Heart left ventricle (tissue), 16 donors: Measurements from ENCODE around the gene IL22RA1. TPM values are rescaled to one million over a fixed set of nuclear protein-coding genes. Genes with fewer than 3 reads are reported as not detected.

Source experiments
- ATAC-seq, 4 donors: fragments of 200-7000 bp; cut with Tn5 transposase; one replicate each; pipeline ENCODE4 v1.9.1; 2020 to 2022; ENCODE audit warnings: moderate library complexity in 4 of 4, mild to moderate bottlenecking in 3 of 4, moderate number of reproducible peaks in 1 of 4
- DNase-seq, 5 donors: peaks; one replicate each; pipeline ENCODE4 v3.0.0-alpha.2; 2020
- H3K27ac ChIP-seq, 12 donors: fragments of 200-600 bp; sonication (generic) in 4 of 12; one replicate each; pipeline versions ENCODE4 v1.5.0 to v1.8.0; 2016 to 2022; ENCODE audit warnings: mild to moderate bottlenecking in 2 of 12
- H3K27me3 ChIP-seq, 9 donors: fragments of 200-600 bp; sonication (generic) in 2 of 9; one replicate each; pipeline versions ENCODE4 v1.5.1 to v1.8.0; 2016 to 2022; ENCODE audit warnings: mild to moderate bottlenecking in 3 of 9
- H3K36me3 ChIP-seq, 9 donors: fragments of 200-600 bp; sonication (generic) in 2 of 9; one replicate each; pipeline versions ENCODE4 v1.5.0 to v1.8.0; 2018 to 2022; ENCODE audit warnings: mild to moderate bottlenecking in 2 of 9
- H3K4me1 ChIP-seq, 12 donors: fragments of 200-600 bp; sonication (generic) in 4 of 12; one replicate each; pipeline versions ENCODE4 v1.5.0 to v1.8.0; 2016 to 2022; ENCODE audit warnings: mild to moderate bottlenecking in 3 of 12
- H3K4me3 ChIP-seq, 12 donors: fragments of 200-600 bp; sonication (generic) in 4 of 12; one replicate each; pipeline versions ENCODE4 v1.5.0 to v1.8.0; 2017 to 2022; ENCODE audit warnings: mild to moderate bottlenecking in 9 of 12, moderate library complexity in 4 of 12
- H3K9me3 ChIP-seq, 12 donors: fragments of 200-600 bp; sonication (generic) in 4 of 12; one replicate each; pipeline versions ENCODE4 v1.5.0 to v1.8.0; 2016 to 2022; ENCODE audit warnings: mild to moderate bottlenecking in 1 of 12
- CTCF ChIP-seq, 12 donors: fragments of 200-600 bp; sonication (generic) in 4 of 12; IDR thresholded peaks; one replicate each; pipeline versions ENCODE4 v1.5.0 to v1.8.0; 2018 to 2022; ENCODE audit warnings: antibody characterized with exemption in 12 of 12, mild to moderate bottlenecking in 5 of 12
- POLR2A ChIP-seq, 2 donors: fragments of 450-650 bp; IDR thresholded peaks; one replicate each; pipeline ENCODE4 v1.6.1; 2017; ENCODE audit warnings: antibody characterized with exemption in 2 of 2, mild to moderate bottlenecking in 2 of 2, moderate library complexity in 2 of 2
- WGBS, 4 donors: extraction: QIAGEN DNeasy Blood & Tissue Kit in 2 of 4; methylation state at CpG; one replicate each; pipeline versions ENCODE4 v1.1.5 to v1.1.7; 2013 to 2018; 5-methylcytosine and 5-hydroxymethylcytosine counted together
- intact Hi-C, 10 donors: fragments of 100-400 bp; cut with DNase I; formaldehyde crosslinking; loops; one replicate each; pipeline versions ENCODE4 v1.11.1 to v1.14.2; 2022
- long read RNA-seq, 3 donors: library from polyadenylated mRNA; unstranded; transcript quantifications; one replicate each; pipeline ENCODE4 v2.0.0, GENCODE V29; 2020 to 2021
- polyA plus RNA-seq, 2 donors: library from polyadenylated mRNA; stranded (reverse); fragments of 200-250 nt; gene quantifications; one replicate each; pipeline ENCODE4 v1.2.3, GENCODE V29; 2013
- total RNA-seq, 9 donors: library from RNA; depleted of rRNA in 2 of 9; stranded (reverse); fragments of >200 nt in 2 of 9; fragmentation: NEBNext Ultra II Directional in 3 of 9; extraction: Animal tissue kit (Norgen Biotek cat#: 25700) in 3 of 9; gene quantifications; one replicate each; pipeline versions ENCODE4 v1.1.0 to v1.2.4, GENCODE V29; 2016 to 2023
- donor health status: ischemic (EF 13 %, LVEDD 7.1; RV severe dilation, severe dysfunction).
- donor health status: healthy with polysubstance abuse.
- donor health status: DM: no; HTN: yes; CAD: no.
- donor health status: DM: no; HTN: no; CAD: no.
- donor health status: ischemic (EF 25% LVEDD 6.9; RV normal size, moderate dysfunction).
- donor health status: ischemic (EF 25% LVEDD 5.7; RV mildly dilated, moderate dysfunction).
- donor health status: healthy.
- donor health status: DM: yes; HTN: yes; CAD: no.
- donor health status: ischemic (EF 35%, LVEDD 5.7; RV mildly dilated, moderate dysfunction).
- donor health status: nonischemic (EF 11% LVEDD 7.7; RV severe dilation, severe dysfunction).
- donor health status: DM: yes; HTN: yes; CAD: no.
- donor health status: PGD.
- donor health status: ischemic (EF 29% LVEDD 5.4; RV normal size, mild dysfunction).
- donor health status: nonischemic (EF 23%, LVEDD 6.1; RV moderate dilation, normal function).

Gene IL22RA1
- 1 to 10 TPM in 1 of 9 donors, under 1 TPM in 5, not detected in 3; 0.19 to 1.3 (median 0.49) TPM for total RNA-seq
- polyA plus RNA-seq, result under 1 TPM; 0.04 to 0.12 TPM
- long read RNA-seq, donor 1, result 0 reads
- long read RNA-seq, donor 2, partial matches to known transcripts, result 1 of 1 reads
- long read RNA-seq, donor 2, other reads (novel, unspliced or antisense), result 0 of 1 reads
- long read RNA-seq, donor 3, result 0 reads

DNA sequence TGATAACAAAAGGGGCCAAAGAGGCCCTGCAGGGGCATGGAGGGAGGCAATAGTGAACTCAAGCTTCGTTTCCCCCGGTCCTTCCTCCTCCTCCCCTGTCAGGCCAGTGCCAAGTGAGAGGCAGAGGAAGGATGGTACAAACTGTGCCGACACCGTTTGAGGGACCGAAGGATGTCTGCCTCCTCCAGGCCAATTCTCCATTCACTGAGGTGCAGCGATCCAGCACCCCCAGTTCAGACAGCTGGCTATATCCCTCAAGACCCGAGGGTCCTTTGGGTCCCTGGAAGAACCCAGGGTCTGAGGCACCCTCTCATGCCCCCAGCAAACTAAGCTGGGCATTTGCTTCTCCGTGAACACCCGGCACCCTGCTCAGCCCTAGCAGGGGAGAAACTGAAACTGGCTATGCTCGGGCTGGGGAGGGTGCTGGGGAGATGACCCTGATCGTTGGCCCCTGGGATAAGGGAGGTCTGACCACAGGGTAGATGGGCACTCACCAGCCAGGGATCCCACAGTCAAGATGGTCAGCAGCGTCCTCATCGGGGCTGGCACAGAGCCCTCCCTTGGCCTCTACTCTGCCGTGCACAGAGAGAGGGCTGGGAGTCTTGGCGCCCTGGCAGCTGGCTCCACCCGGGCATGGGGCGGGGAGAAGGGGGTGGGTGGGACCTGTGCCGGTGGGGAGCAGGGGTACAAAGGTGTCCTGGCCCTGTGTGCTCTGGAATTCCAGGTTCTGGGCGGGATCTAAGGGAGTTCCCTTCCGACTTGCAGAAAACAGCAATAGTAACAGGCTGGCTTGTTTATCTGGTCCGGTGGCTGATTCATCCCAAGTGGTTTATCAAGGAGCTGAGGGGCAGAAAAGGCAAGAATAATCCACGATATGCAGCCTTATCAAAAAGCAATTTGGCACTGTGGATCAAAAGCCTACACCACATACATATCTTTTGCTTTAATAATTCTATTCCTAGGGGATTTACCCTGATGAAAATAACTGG lies at the start of gene IL22RA1:
Gene IL22RA1 (minus strand): TSS at position 595 of the 989 bp plus-strand sequence. CDS start 58 bp downstream, at position 537.
- 37 to 47% (median 39%) methylated on average over 15 to 22 of the region's 22 CpGs for WGBS, 4 donors
- Histone ChIP-seq H3K27ac (peak within 1 kb of the TSS in 1 of 12 donors; percentile 38), H3K27me3 (no peaks in the 10 kb centered on the region), H3K9me3 (peaks cover 0 to 4% (median 0%) of the 10 kb centered on the region in 12 donors), H3K4me1 (peaks cover 0 to 13% (median 5%) of the 10 kb centered on the region in 12 donors), H3K36me3 (no peaks in the 10 kb centered on the region), H3K4me3 (peak within 1 kb of the TSS in 11 of 12 donors; percentile 6 to 55 (median 39))
- DNase-seq, result peak in 2 of 5 donors; percentile 23 to 50
- intact Hi-C loops, result no loop called here
- ATAC-seq, result peak; percentile 43 to 75 (median 59)
- no peak for TF ChIP-seq POLR2A (IDR thresholded peaks at IDR 0.05)

- Histone ChIP-seq H3K36me3 (no peaks in the 10 kb centered on the region), H3K27ac (peak overlapping the region in 1 of 12 donors; percentile 67), H3K4me1 (peaks cover 0 to 43% (median 5%) of the 10 kb centered on the region in 12 donors), H3K9me3 (no peaks in the 10 kb centered on the region), H3K4me3 (no peak overlapping the region), H3K27me3 (peaks cover 0 to 17% (median 4%) of the 10 kb centered on the region in 9 donors)
- ATAC-seq (no peak), DNase-seq (no peak)
- 80 to 89% (median 82%) methylated on average over 5 of the region's 5 CpGs for WGBS, 4 donors
- intact Hi-C loops, result loop anchor here in 2 of 10 donors (10.0 kb wide), 2 partner anchors 343 to 443 kb away; no protein-coding TSS in a partner anchor
- no peak for TF ChIP-seq POLR2A (IDR thresholded peaks at IDR 0.05)
- TF ChIP-seq CTCF (IDR thresholded peaks at IDR 0.05), result no peak
Measured at GRCh38 chr1:24191860-24192259, 48.9 kb upstream of the IL22RA1 start.

- ATAC-seq, result no peak
- TF ChIP-seq POLR2A (IDR thresholded peaks at IDR 0.05), result no peak
- no peak overlapping the region for H3K4me3 ChIP-seq
- no peaks in the 10 kb centered on the region for H3K36me3 ChIP-seq
- 75 to 86% (median 79%) methylated on average over 3 of the region's 3 CpGs for WGBS, 4 donors
- no peak for DNase-seq
- peak overlapping the region in 1 of 12 donors; percentile 67 for H3K27ac ChIP-seq
- H3K27me3 ChIP-seq, result peaks cover 0 to 24% (median 5%) of the 10 kb centered on the region in 9 donors
- H3K9me3 ChIP-seq, result no peaks in the 10 kb centered on the region
- intact Hi-C loops, result loop anchor here in 2 of 10 donors (10.0 kb wide), 2 partner anchors 344 to 444 kb away; no protein-coding TSS in a partner anchor
- H3K4me1 ChIP-seq, result peaks cover 0 to 45% (median 8%) of the 10 kb centered on the region in 12 donors
Measured at GRCh38 chr1:24190983-24191461, 48.1 kb upstream of the IL22RA1 start.

DNA sequence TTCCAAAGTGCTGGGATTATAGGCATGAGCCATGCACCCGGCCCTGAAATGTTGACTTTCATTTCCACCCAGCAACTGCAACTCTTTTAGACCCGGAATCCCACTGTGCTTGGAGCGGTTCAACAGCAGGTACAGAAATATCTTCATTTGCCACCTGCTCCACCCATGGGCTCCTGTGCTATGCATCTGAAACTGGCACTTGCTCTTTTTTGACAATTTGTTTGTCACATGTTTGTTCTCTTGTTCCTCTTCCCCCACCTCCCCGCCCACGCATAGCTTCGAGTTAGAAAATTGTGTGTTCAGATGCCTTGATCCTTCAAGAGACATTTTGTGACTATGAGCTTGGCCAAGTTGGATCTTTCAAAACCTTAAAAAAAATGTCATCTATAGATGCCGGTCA lies 46.6 kb upstream of the IL22RA1 start:
- no peaks in the 10 kb centered on the region for H3K9me3 ChIP-seq
- intact Hi-C loops, result loop anchor here in 1 of 10 donors (5.0 kb wide), 1 partner anchor 117 kb away; no protein-coding TSS in a partner anchor
- 84 to 89% (median 86%) methylated on average over 7 of the region's 7 CpGs for WGBS, 4 donors
- H3K4me1 ChIP-seq, result peaks cover 0 to 45% (median 8%) of the 10 kb centered on the region in 12 donors
- H3K36me3 ChIP-seq, result no peaks in the 10 kb centered on the region
- no peak for TF ChIP-seq POLR2A (IDR thresholded peaks at IDR 0.05)
- TF ChIP-seq CTCF (IDR thresholded peaks at IDR 0.05), result no peak
- H3K27ac ChIP-seq, result peak overlapping the region in 1 of 12 donors; percentile 67
- ATAC-seq (no peak), DNase-seq (no peak)
- no peak overlapping the region for H3K4me3 ChIP-seq
- H3K27me3 ChIP-seq, result peaks cover 0 to 28% (median 5%) of the 10 kb centered on the region in 9 donors
